A549 (cell line): ENCODE measurements around the gene SETD3. TPM values are rescaled to one million over a fixed set of nuclear protein-coding genes. Genes with fewer than 3 reads are reported as not detected.

Source experiments
- ATAC-seq, 2 experiments: fragments of 200-7000 bp in 1 of 2; fragments of >200 bp in 1 of 2; cut with Nextera tagmentation in 1 of 2; cut with Tn5 transposase in 1 of 2; 3 replicates each; pipeline versions ENCODE4 v1.8.0 to v1.9.1; 2018 to 2020; ENCODE audit warnings: mild to moderate bottlenecking in 1 of 2, moderate library complexity in 1 of 2
- CTCF ChIA-PET: fragments of 300-600 bp; sonication (Branson Sonifier 250); formaldehyde crosslinking; extraction: SDS; loops from one replicate; lab custom pipeline; 2021; ENCODE audit warnings: antibody characterized with exemption, inconsistent platforms; lab: Yijun Ruan, JAX
- POLR2A ChIA-PET: fragments of 350-600 bp; formaldehyde crosslinking; extraction: SDS; loops from one replicate; lab custom pipeline; 2021; ENCODE audit warnings: antibody characterized with exemption, inconsistent platforms; lab: Yijun Ruan, JAX
- DNase-seq, 2 experiments: peaks; one replicate each; pipeline versions ENCODE4 v3.0.0 to v3.0.0-alpha.2; 2011 to 2016; ENCODE audit warnings: low read depth in 1 of 2, low spot score in 1 of 2
- FAIRE-seq: peaks from 2 replicates; lab custom pipeline; 2011; peaks lifted over from hg19 to GRCh38; lab: Jason Lieb, UNC
- H3K27ac ChIP-seq, 2 experiments: fragments of >200 bp; sonication (Bioruptor Twin); formaldehyde crosslinking; 3 replicates each; pipeline ENCODE4 v1.5.1; 2016 to 2017
- H3K4me1 ChIP-seq: fragments of >200 bp; sonication (Bioruptor Twin); formaldehyde crosslinking; 3 replicates; pipeline ENCODE4 v1.6.1; 2016
- H3K4me2 ChIP-seq: fragments of >200 bp; sonication (Bioruptor Twin); formaldehyde crosslinking; 3 replicates; pipeline ENCODE4 v1.6.1; 2016
- H3K4me3 ChIP-seq: fragments of >200 bp; sonication (Bioruptor Twin); formaldehyde crosslinking; 3 replicates; pipeline ENCODE4 v1.5.1; 2016
- H3K9me3 ChIP-seq: fragments of >200 bp; sonication (Bioruptor Twin); formaldehyde crosslinking; 3 replicates; pipeline ENCODE4 v1.6.1; 2016
- BHLHE40 ChIP-seq: IDR thresholded peaks from 2 replicates; pipeline ENCODE4 v1.6.1; 2012; ENCODE audit warnings: low read depth, low read length, inconsistent platforms
- CBX2 ChIP-seq: fragments of 200-600 bp; sonication (generic); IDR thresholded peaks from 2 replicates; pipeline ENCODE4 v1.6.1; 2016; ENCODE audit warnings: low read depth, mild to moderate bottlenecking, borderline replicate concordance
- CHD2 ChIP-seq: fragments of 150-350 bp; IDR thresholded peaks from 2 replicates; pipeline ENCODE4 v1.6.1; 2014; ENCODE audit warnings: low read length; ENCODE audit not compliant: partially characterized antibody
- EHF ChIP-seq: fragments of 250-450 bp; sonication (Bioruptor Pico); IDR thresholded peaks from 2 replicates; pipeline ENCODE4 v1.5.0; 2020; ENCODE audit warnings: mild to moderate bottlenecking
- GATA3 ChIP-seq: IDR thresholded peaks from 2 replicates; pipeline ENCODE4 v1.6.1; 2012; ENCODE audit warnings: borderline replicate concordance
- HDAC2 ChIP-seq: fragments of 200-600 bp; sonication (generic); IDR thresholded peaks from 2 replicates; pipeline ENCODE4 v1.6.1; 2016
- HOXB5 ChIP-seq: fragments of 250-450 bp; sonication (Bioruptor Pico); IDR thresholded peaks from 2 replicates; pipeline ENCODE4 v1.5.0; 2020; ENCODE audit warnings: mild to moderate bottlenecking, moderate library complexity
- JUNB ChIP-seq: fragments of >200 bp; sonication (Bioruptor Twin); formaldehyde crosslinking; IDR thresholded peaks from 2 replicates; pipeline ENCODE4 v1.6.1; 2016
- MAZ ChIP-seq: fragments of 150-350 bp; IDR thresholded peaks from 2 replicates; pipeline ENCODE4 v1.6.1; 2014; ENCODE audit warnings: antibody characterized with exemption, low read depth, low read length, borderline replicate concordance
- NFE2L2 ChIP-seq: fragments of 150-350 bp; conservative IDR thresholded peaks from 2 replicates; pipeline ENCODE4 v1.6.1; 2014; ENCODE audit warnings: low read length
- SMC3 ChIP-seq: fragments of >200 bp; sonication (Bioruptor Twin); formaldehyde crosslinking; IDR thresholded peaks from 3 replicates; pipeline ENCODE4 v1.6.1; 2018; ENCODE audit warnings: inconsistent platforms
- TP53 ChIP-seq: fragments of 250-450 bp; sonication (Bioruptor Pico); IDR thresholded peaks from 2 replicates; pipeline ENCODE4 v1.5.0; 2021; ENCODE audit warnings: mild to moderate bottlenecking, moderate library complexity
- ZC3H11A ChIP-seq: fragments of 450-650 bp; IDR thresholded peaks from 2 replicates; pipeline ENCODE4 v1.6.1; 2014; ENCODE audit warnings: antibody characterized with exemption, mild to moderate bottlenecking
- ZFP36 ChIP-seq: fragments of 450-650 bp; IDR thresholded peaks from 2 replicates; pipeline ENCODE4 v1.6.1; 2014; ENCODE audit warnings: borderline replicate concordance; ENCODE audit not compliant: partially characterized antibody
- WGBS: methylation state at CpG from one replicate; pipeline ENCODE4 v1.1.6; 2017; ENCODE audit errors: missing lambda C conversion rate; 5-methylcytosine and 5-hydroxymethylcytosine counted together
- polyA plus RNA-seq, 4 experiments: library from polyadenylated mRNA; depleted of rRNA in 3 of 4; stranded (reverse); fragments of >200 nt; fragmentation: RNase III in 1 of 4; extraction: RNeasy Plus Mini Kit Qiagen cat#74134 plus additional on column Dnase treatment in 1 of 4; gene quantifications; 2 replicates in 3 of 4; 3 replicates in 1 of 4; pipeline ENCODE4 v1.2.3, GENCODE V29; 2011 to 2017
- TF ChIP-seq, protein P1 (sequence below): fragments of 200-600 bp; sonication (generic); IDR thresholded peaks from 2 replicates; pipeline ENCODE4 v1.6.1; 2016; ENCODE audit warnings: antibody characterized with exemption, mild to moderate bottlenecking, moderate library complexity
- TF ChIP-seq, protein P2 (sequence below): fragments of >200 bp; sonication (Bioruptor Twin); formaldehyde crosslinking; IDR thresholded peaks from 3 replicates; pipeline ENCODE4 v1.6.1; 2016
- TF ChIP-seq, protein P3 (sequence below): IDR thresholded peaks from 2 replicates; pipeline ENCODE4 v1.6.1; 2012

SETD3 gene
- polyA plus RNA-seq, 2 of the 4 experiments (the other 2 are of a cell fraction) = 43.1 to 59.7 TPM

DNA sequence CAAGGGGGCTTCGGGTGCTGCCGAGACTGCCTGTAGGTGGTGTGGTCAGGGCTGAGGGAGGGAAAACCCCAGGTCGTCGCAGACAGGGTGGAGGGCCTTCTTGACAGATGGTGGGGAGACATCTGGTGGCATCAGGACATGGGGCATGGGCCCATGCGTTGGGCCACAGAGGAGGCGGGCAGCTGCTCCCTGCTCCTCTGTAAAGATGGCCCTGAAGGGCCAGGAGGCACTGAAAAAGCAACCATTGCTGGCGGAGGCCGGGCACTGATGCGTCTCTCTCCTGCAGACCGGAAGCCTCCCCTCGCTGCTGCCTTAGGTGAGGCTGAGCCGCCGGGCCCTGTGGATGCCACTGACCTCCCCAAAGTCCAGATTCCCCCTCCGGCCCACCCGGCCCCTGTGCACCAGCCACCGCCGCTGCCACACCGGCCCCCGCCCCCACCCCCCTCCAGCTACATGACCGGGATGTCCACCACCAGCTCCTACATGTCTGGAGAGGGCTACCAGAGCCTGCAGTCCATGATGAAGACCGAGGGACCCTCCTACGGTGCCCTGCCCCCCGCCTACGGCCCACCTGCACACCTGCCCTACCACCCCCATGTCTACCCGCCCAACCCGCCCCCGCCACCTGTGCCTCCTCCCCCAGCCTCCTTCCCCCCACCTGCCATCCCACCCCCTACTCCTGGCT, 29.4 kb upstream of the SETD3 start:
- POLR2A ChIA-PET = no interaction called here
- H3K9me3 ChIP-seq = no peaks in the 10 kb centered on the region
- 91% methylated on average over 11 of the region's 27 CpGs for WGBS
- CTCF ChIA-PET = interaction anchor here (1.8 kb wide), 1 partner anchor 14 kb away, joined by 6 read pairs; no protein-coding TSS in a partner anchor
- no peak overlapping the region for H3K4me3 ChIP-seq
- no peak for DNase-seq
- FAIRE-seq = no peak
- no peak overlapping the region for H3K27ac ChIP-seq
- H3K4me2 ChIP-seq = no peak overlapping the region
- TF ChIP-seq, protein P1, sequence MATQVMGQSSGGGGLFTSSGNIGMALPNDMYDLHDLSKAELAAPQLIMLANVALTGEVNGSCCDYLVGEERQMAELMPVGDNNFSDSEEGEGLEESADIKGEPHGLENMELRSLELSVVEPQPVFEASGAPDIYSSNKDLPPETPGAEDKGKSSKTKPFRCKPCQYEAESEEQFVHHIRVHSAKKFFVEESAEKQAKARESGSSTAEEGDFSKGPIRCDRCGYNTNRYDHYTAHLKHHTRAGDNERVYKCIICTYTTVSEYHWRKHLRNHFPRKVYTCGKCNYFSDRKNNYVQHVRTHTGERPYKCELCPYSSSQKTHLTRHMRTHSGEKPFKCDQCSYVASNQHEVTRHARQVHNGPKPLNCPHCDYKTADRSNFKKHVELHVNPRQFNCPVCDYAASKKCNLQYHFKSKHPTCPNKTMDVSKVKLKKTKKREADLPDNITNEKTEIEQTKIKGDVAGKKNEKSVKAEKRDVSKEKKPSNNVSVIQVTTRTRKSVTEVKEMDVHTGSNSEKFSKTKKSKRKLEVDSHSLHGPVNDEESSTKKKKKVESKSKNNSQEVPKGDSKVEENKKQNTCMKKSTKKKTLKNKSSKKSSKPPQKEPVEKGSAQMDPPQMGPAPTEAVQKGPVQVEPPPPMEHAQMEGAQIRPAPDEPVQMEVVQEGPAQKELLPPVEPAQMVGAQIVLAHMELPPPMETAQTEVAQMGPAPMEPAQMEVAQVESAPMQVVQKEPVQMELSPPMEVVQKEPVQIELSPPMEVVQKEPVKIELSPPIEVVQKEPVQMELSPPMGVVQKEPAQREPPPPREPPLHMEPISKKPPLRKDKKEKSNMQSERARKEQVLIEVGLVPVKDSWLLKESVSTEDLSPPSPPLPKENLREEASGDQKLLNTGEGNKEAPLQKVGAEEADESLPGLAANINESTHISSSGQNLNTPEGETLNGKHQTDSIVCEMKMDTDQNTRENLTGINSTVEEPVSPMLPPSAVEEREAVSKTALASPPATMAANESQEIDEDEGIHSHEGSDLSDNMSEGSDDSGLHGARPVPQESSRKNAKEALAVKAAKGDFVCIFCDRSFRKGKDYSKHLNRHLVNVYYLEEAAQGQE = no peak
- TF ChIP-seq NFE2L2 = no peak
- no peak for TF ChIP-seq ZFP36
- TF ChIP-seq HOXB5 (CRISPR knock-in tag) = no peak
- TF ChIP-seq, protein P2, sequence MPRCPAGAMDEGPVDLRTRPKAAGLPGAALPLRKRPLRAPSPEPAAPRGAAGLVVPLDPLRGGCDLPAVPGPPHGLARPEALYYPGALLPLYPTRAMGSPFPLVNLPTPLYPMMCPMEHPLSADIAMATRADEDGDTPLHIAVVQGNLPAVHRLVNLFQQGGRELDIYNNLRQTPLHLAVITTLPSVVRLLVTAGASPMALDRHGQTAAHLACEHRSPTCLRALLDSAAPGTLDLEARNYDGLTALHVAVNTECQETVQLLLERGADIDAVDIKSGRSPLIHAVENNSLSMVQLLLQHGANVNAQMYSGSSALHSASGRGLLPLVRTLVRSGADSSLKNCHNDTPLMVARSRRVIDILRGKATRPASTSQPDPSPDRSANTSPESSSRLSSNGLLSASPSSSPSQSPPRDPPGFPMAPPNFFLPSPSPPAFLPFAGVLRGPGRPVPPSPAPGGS = no peak
- TF ChIP-seq SMC3 = no peak
- TF ChIP-seq, protein P3, sequence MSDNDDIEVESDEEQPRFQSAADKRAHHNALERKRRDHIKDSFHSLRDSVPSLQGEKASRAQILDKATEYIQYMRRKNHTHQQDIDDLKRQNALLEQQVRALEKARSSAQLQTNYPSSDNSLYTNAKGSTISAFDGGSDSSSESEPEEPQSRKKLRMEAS = no peak
- no peak for TF ChIP-seq ZC3H11A
- TF ChIP-seq BHLHE40 = no peak
- H3K4me1 ChIP-seq = no peaks in the 10 kb centered on the region
- no peak for ATAC-seq

DNA sequence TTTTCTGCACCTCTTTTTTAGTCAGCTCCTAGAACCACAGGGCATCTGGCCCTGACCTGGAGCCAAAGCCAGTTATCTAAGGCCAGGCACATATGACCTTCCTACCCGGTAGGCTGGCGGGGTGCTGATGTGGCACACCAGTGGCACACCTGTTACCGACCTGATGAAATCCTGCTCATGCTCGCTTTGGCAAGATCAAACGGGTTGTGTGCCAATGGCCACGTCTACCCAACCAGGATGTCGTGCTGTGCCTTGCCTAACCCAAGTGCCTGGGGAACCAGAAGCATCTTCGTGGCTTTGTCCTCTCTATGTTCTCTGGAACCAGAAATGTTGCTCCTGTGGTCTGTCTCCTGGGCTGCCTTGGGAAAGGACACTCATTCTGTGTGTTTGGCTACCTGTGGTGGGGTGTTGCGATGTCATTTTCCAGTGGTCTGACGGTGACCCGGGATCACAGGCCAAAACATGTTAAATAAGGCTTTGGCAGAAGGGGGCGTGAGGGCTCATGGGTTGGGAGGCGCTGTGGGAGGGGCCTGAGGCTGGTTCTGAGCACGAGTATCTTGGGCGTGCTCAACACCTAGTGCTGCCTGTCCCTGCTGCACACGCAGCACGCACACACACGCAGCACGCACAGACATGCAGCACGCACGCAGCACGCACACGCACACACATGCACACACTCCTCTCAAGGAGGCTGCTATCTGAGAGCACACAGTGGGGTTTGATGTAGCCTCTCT, 28.4 kb upstream of the SETD3 start:
- POLR2A ChIA-PET = no interaction called here
- DNase-seq = no peak
- Histone ChIP-seq H3K4me3 (no peak overlapping the region), H3K4me1 (no peaks in the 10 kb centered on the region), H3K27ac (no peak overlapping the region), H3K9me3 (no peaks in the 10 kb centered on the region), H3K4me2 (no peak overlapping the region)
- 83% methylated on average over 22 of the region's 23 CpGs for WGBS
- no peak for FAIRE-seq
- TF ChIP-seq JUNB (no peak), TP53 (CRISPR knock-in tag) (no peak), HDAC2 (no peak), CHD2 (no peak), CBX2 (no peak), GATA3 (no peak), MAZ (no peak), EHF (no peak)
- CTCF ChIA-PET = interaction anchor here (1.9 kb wide), 1 partner anchor 9 kb away, joined by 11 read pairs; no protein-coding TSS in a partner anchor
- peak; percentile 21 to 39; a peak in 3 of 6 replicates for ATAC-seq
